ENCODE measurements around the gene CCDC57.

GRCh38 chr17:82091264-82092066 lies 121.2 kb downstream of the CCDC57 start:
- no peak for TF ChIP-seq CTCF (IDR thresholded peaks at IDR 0.05)
- no peak for TF ChIP-seq EP300 (IDR thresholded peaks at IDR 0.05)
- TF ChIP-seq POLR2A (IDR thresholded peaks at IDR 0.05; ENCODE audit: low read depth), result no peak
- no peak for TF ChIP-seq POLR2AphosphoS5 (IDR thresholded peaks at IDR 0.05)

Data from esophagus muscularis mucosa (tissue), 4 donors.